CD8-positive, alpha-beta memory T cell (primary cell): Measurements from ENCODE around the gene NMUR1. TPM values are rescaled to one million over a fixed set of nuclear protein-coding genes. Genes with fewer than 3 reads are reported as not detected.
A peak's percentile ranks its signal among the peaks of the same experiment; 100 is the strongest.
"Not testable (repeated sequence)": the region's sequence is repeated elsewhere in the genome, so short reads cannot be mapped to it uniquely, and the experiment has no call there.

ENCODE experiments used
- CTCF ChIA-PET: fragments of 350-600 bp; sonication (Branson Sonifier 250); formaldehyde crosslinking; loops from one replicate; lab custom pipeline; 2021; ENCODE audit warnings: antibody characterized with exemption; lab: Charles Lee
- POLR2A ChIA-PET: fragments of 350-600 bp; sonication (Branson Sonifier 250); formaldehyde crosslinking; loops from one replicate; lab custom pipeline; 2021; ENCODE audit warnings: antibody characterized with exemption; lab: Charles Lee
- DNase-seq, 5 donors: peaks; one replicate each; pipeline versions ENCODE4 v3.0.0 to v3.0.0-alpha.2; 2020 to 2022; ENCODE audit warnings: mixed read lengths in 1 of 5
- H3K27ac ChIP-seq: one replicate; pipeline ENCODE4 v1.7.0; 2013; ENCODE audit warnings: low read depth, mild to moderate bottlenecking, low read length, moderate library complexity
- H3K27me3 ChIP-seq: 2 replicates; pipeline ENCODE4 v1.7.0; 2013; ENCODE audit warnings: low read length, mild to moderate bottlenecking; ENCODE audit not compliant: insufficient read depth, poor library complexity, severe bottlenecking
- H3K36me3 ChIP-seq: 2 replicates; pipeline ENCODE4 v1.7.0; 2013; ENCODE audit warnings: mild to moderate bottlenecking, low read length, moderate library complexity; ENCODE audit not compliant: insufficient read depth
- H3K4me1 ChIP-seq: 2 replicates; pipeline ENCODE4 v1.7.0; 2013; ENCODE audit warnings: mild to moderate bottlenecking, low read length, moderate library complexity; ENCODE audit not compliant: insufficient read depth
- H3K4me3 ChIP-seq: 2 replicates; pipeline ENCODE4 v1.7.0; 2013; ENCODE audit warnings: mild to moderate bottlenecking, low read length
- H3K9me3 ChIP-seq: 2 replicates; pipeline ENCODE4 v1.7.0; 2013; ENCODE audit warnings: mild to moderate bottlenecking, low read length
- H3K27ac Mint-ChIP-seq, 8 donors: one replicate each; pipeline ENCODE4 v1.8.0; 2020 to 2021; ENCODE audit warnings: mixed read lengths in 8 of 8, mild to moderate bottlenecking in 6 of 8, inconsistent platforms in 3 of 8, moderate library complexity in 3 of 8
- H3K27me3 Mint-ChIP-seq, 2 donors: one replicate each; pipeline ENCODE4 v1.8.0; 2020 to 2021; ENCODE audit warnings: mixed read lengths in 2 of 2, mild to moderate bottlenecking in 1 of 2, moderate library complexity in 1 of 2
- H3K36me3 Mint-ChIP-seq, 3 donors: one replicate each; pipeline ENCODE4 v1.8.0; 2020 to 2021; ENCODE audit warnings: mixed read lengths in 3 of 3, inconsistent platforms in 1 of 3, mild to moderate bottlenecking in 1 of 3
- H3K4me1 Mint-ChIP-seq, 3 donors: one replicate each; pipeline ENCODE4 v1.8.0; 2020 to 2021; ENCODE audit warnings: mixed read lengths in 3 of 3, inconsistent platforms in 1 of 3, mild to moderate bottlenecking in 1 of 3
- H3K4me3 Mint-ChIP-seq, 7 donors: one replicate each; pipeline ENCODE4 v1.8.0; 2020 to 2021; ENCODE audit warnings: mixed read lengths in 7 of 7, mild to moderate bottlenecking in 6 of 7, moderate library complexity in 4 of 7, inconsistent platforms in 2 of 7
- H3K9me3 Mint-ChIP-seq, 5 donors: one replicate each; pipeline ENCODE4 v1.8.0; 2020 to 2022; ENCODE audit warnings: mixed read lengths in 5 of 5, mild to moderate bottlenecking in 3 of 5, moderate library complexity in 2 of 5, inconsistent platforms in 1 of 5
- polyA plus RNA-seq: library from polyadenylated mRNA; unstranded; fragments of 300-500 nt; fragmentation: Illumina TruSeq; gene quantifications from one replicate; pipeline ENCODE4 v1.2.3, GENCODE V29; 2021
- total RNA-seq, 2 experiments: library from RNA; stranded (reverse); gene quantifications; one replicate each; pipeline ENCODE4 v1.2.3, GENCODE V29; 2021

Gene NMUR1
- total RNA-seq (under 1 TPM; 0.15 to 0.18 TPM), polyA plus RNA-seq (2.7 TPM)

DNA sequence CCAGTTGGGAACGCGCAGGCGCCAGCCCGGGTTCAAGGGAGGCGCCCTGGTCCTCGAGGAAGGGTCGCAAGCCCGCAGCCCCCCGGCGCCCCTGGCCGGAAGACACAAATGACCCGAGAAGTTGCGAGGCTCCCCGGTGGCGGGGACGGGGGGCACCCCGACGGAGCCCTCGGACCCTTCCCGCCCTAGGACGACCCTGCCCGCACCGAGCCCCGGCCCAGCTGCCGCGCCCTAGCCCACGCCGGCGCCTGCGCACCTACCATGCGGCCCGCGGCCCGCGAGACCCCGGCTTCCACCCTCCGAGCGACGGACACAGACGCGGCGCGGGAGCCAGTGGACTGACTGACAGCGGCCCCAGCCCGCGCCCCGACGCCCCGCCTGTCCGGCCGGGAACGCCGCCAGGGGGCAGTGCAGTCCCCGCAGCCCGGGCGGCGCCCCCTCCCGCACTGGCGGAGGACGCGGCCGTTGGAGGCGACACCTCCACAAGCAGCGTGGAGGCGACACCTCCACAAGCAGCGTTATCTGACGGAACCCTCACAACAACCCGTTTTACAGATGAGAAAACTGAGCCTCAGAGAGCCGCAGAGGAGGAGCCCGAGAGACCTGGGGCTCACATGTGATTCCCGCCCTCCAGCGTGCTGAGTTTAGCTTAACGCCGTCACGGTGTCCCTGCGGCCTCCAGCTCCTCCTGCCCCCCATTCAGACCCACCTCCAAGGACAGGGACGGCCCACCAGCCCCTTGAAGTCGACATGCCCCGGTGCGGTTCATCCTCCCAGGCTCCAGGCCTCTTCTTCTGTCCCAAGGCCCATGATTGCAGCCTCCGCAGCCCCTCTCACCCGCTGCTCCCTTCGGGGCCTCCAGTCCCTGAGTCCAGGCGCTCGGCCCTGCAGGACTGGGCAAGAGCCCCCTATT is at the start of gene NMUR1:
Gene NMUR1, minus strand, starts transcription at position 347 of the 913 bp plus-strand sequence. Its CDS starts 84 bp downstream, at position 263.
- Histone ChIP-seq H3K27ac (peak within 1 kb of the TSS; percentile 16), H3K4me1 (peaks cover 27% of the 10 kb centered on the region), H3K4me3 (peak within 1 kb of the TSS; percentile 12), H3K9me3 (no peaks in the 10 kb centered on the region), H3K36me3 (no peaks in the 10 kb centered on the region), H3K27me3 (no peaks in the 10 kb centered on the region)
- Mint-ChIP-seq H3K4me1 (peaks cover 46 to 75% (median 51%) of the 10 kb centered on the region in 3 donors), H3K27me3 (peaks cover 0 to 3% of the 10 kb centered on the region in 2 donors), H3K4me3 (peak within 1 kb of the TSS; percentile 50 to 89 (median 70)), H3K9me3 (no peaks in the 10 kb centered on the region), H3K36me3 (no peaks in the 10 kb centered on the region), H3K27ac (peak within 1 kb of the TSS; percentile 56 to 90 (median 73))
- CTCF ChIA-PET, result interaction anchor here (0.6 to 2.6 kb wide), 18 partner anchors 9 to 71 kb away, joined by 3 to 20 read pairs (median 6); no protein-coding TSS in a partner anchor
- POLR2A ChIA-PET, result interaction anchor here (0.5 to 1.0 kb wide), 2 partner anchors 15 to 1021 kb away, joined by 3 to 4 read pairs; no protein-coding TSS in a partner anchor
- peak; percentile 64 to 77 (median 76) for DNase-seq

DNA sequence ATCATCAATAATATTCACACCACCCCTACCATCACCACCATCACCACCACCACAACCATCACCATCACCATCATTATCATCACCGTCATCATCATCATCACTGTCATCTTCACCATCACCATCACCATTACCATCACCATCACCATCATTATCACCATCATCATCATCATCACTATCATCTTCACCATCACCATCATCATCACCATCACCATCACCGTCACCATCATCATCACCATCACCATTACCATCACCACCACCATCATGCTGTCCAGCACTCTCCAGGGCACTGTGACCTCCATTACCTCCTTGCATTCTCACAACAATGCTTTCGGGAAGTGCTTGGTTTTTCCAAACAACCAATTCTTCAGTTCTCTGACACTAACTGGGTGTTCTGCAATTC is 49.3 kb upstream of the NMUR1 start:
- Histone ChIP-seq H3K9me3 (no peaks in the 10 kb centered on the region), H3K27ac (no peak overlapping the region), H3K4me1 (no peaks in the 10 kb centered on the region), H3K36me3 (no peaks in the 10 kb centered on the region), H3K4me3 (no peak overlapping the region), H3K27me3 (no peaks in the 10 kb centered on the region)
- peaks cover 5 to 25% of the 10 kb centered on the region in 2 donors for H3K27me3 Mint-ChIP-seq
- no peak overlapping the region for H3K27ac Mint-ChIP-seq
- peaks cover 0 to 5% (median 0%) of the 10 kb centered on the region in 3 donors for H3K36me3 Mint-ChIP-seq
- H3K4me1 Mint-ChIP-seq, result no peaks in the 10 kb centered on the region
- ChIA-PET POLR2A (no interaction called here), CTCF (no interaction called here)
- no peaks in the 10 kb centered on the region for H3K9me3 Mint-ChIP-seq
- no peak for DNase-seq
- no peak overlapping the region for H3K4me3 Mint-ChIP-seq

- H3K27me3 Mint-ChIP-seq, result peaks cover 2 to 20% of the 10 kb centered on the region in 2 donors
- H3K9me3 ChIP-seq, H3K36me3 Mint-ChIP-seq, H3K9me3 Mint-ChIP-seq, DNase-seq, H3K27me3 ChIP-seq, H3K4me1 Mint-ChIP-seq, H3K4me3 Mint-ChIP-seq, H3K36me3 ChIP-seq, H3K27ac ChIP-seq, H3K4me3 ChIP-seq, H3K4me1 ChIP-seq, POLR2A ChIA-PET, CTCF ChIA-PET: not testable (repeated sequence)
- peak overlapping the region in 1 of 8 donors; percentile 24 for H3K27ac Mint-ChIP-seq
Observed at GRCh38 chr2:231578655-231579054, 48.4 kb upstream of the NMUR1 start.

DNA sequence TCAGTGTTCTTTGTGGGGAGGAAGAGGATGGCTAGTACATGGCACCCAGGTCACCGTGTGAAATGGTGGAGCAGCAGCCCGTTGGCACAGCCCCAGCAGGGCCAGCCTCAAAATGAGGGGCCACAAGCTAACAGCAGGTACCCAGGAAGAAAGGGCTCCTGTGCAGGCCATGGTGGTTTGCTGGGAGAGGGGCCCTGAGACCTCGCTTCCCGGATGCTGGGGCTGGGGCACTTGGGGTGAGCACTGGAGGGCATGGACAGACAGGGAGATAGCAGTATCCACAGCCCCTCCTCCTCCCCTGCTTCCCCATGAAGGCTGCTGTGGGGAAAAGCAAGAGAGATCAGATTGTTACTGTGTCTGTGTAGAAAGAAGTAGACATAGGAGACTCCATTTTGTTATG is 46.2 kb upstream of the NMUR1 start:
- no peaks in the 10 kb centered on the region for H3K27me3 ChIP-seq
- CTCF ChIA-PET, result no interaction called here

DNA sequence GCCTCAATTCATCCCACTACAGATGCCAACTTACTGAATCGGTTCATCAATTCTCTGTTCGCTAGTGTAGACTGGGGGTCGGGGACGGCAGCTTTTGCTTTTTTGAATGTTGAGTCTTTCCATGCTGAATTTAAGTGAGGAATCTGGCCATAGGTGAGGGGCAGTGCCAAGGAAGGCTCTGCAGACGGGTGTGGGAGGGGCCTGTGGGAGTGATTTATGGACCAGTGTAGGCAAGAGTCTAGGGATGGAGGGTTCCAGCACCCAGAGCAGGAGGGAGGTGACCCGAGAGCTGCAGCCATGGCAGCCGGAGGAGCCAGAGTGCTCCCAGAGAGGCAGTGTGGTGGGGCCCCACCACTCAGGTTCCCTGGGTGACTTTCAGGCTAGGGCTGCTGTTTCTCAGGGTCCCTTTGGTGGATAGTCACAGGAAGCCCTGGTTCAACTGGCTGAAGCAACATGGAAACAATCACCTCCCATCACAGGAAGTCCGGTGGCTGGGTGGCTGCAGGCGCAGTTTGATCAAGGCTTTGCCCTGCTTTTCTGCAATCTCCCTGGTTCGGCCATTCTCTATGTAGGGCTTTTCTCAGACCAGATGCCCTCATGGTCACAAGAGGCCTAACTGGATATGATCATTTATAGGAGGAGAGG is 45.5 kb upstream of the NMUR1 start:
- CTCF ChIA-PET, result no interaction called here
- Mint-ChIP-seq H3K9me3 (no peaks in the 10 kb centered on the region), H3K4me1 (no peaks in the 10 kb centered on the region), H3K27me3 (peaks cover 2 to 12% of the 10 kb centered on the region in 2 donors), H3K4me3 (no peak overlapping the region), H3K36me3 (peaks cover 0 to 5% (median 0%) of the 10 kb centered on the region in 3 donors), H3K27ac (peak overlapping the region in 1 of 8 donors; percentile 9)
- no peaks in the 10 kb centered on the region for H3K36me3 ChIP-seq
- H3K27ac ChIP-seq, result no peak overlapping the region
- DNase-seq, result no peak
- H3K4me3 ChIP-seq, result no peak overlapping the region
- no peaks in the 10 kb centered on the region for H3K4me1 ChIP-seq
- no peaks in the 10 kb centered on the region for H3K9me3 ChIP-seq
- POLR2A ChIA-PET, result no interaction called here
- H3K27me3 ChIP-seq, result no peaks in the 10 kb centered on the region

More for the DNA sequence above, 46.2 kb upstream of the NMUR1 start:
- H3K27me3 Mint-ChIP-seq, result peaks cover 2 to 19% of the 10 kb centered on the region in 2 donors
- Histone ChIP-seq H3K36me3 (no peaks in the 10 kb centered on the region), H3K27ac (no peak overlapping the region), H3K4me3 (no peak overlapping the region), H3K4me1 (no peaks in the 10 kb centered on the region), H3K9me3 (no peaks in the 10 kb centered on the region)
- H3K4me3 Mint-ChIP-seq, result no peak overlapping the region
- peak overlapping the region in 1 of 8 donors; percentile 43 for H3K27ac Mint-ChIP-seq
- POLR2A ChIA-PET, result no interaction called here
- no peaks in the 10 kb centered on the region for H3K4me1 Mint-ChIP-seq
- no peak for DNase-seq
- H3K36me3 Mint-ChIP-seq, result peaks cover 0 to 5% (median 0%) of the 10 kb centered on the region in 3 donors
- no peaks in the 10 kb centered on the region for H3K9me3 Mint-ChIP-seq

DNA sequence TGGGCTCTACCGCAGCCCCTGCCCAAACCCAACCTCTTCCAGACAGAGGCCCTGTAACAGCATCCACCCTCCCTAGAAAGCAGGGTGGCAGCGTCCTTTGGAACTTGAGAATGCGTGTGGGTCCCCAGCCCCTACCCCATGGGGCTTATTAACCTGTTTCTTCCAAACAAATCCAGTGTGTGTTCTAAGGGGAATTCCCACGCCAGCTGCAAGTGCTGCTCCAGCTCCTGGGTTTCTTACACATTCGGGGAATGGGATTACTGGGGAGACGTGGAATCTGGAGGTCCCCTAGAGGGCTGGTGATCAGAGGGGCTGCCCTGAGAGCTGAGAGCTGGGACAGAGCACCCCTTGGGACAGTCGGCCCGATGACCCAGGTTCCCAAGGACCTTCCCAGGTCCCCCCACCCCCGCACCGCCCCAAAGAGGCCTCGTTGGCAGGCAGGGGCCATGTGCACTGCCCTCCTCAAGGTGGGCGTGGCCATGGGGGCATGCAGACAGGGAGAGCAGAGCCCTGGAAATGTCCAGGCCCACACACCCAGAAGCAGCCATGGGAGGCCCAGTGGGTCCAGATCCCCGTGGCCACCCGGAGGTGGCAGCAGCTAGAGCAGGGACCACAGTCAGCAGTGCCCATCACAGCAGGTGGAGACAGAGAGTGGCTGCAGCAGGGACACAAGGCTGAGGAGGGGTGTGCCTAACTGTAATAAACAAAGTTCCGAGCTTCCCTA is 43.6 kb upstream of the NMUR1 start:
- H3K36me3 Mint-ChIP-seq, result peaks cover 0 to 5% (median 0%) of the 10 kb centered on the region in 3 donors
- no peak overlapping the region for H3K4me3 ChIP-seq
- no peak overlapping the region for H3K27ac Mint-ChIP-seq
- DNase-seq, result no peak
- no peaks in the 10 kb centered on the region for H3K4me1 ChIP-seq
- ChIA-PET CTCF (no interaction called here), POLR2A (no interaction called here)
- no peak overlapping the region for H3K4me3 Mint-ChIP-seq
- no peak overlapping the region for H3K27ac ChIP-seq
- no peaks in the 10 kb centered on the region for H3K9me3 ChIP-seq
- H3K9me3 Mint-ChIP-seq, result no peaks in the 10 kb centered on the region
- H3K4me1 Mint-ChIP-seq, result no peaks in the 10 kb centered on the region
- H3K27me3 Mint-ChIP-seq, result peaks cover 2 to 5% of the 10 kb centered on the region in 2 donors
- H3K36me3 ChIP-seq, result no peaks in the 10 kb centered on the region
- no peaks in the 10 kb centered on the region for H3K27me3 ChIP-seq

DNA sequence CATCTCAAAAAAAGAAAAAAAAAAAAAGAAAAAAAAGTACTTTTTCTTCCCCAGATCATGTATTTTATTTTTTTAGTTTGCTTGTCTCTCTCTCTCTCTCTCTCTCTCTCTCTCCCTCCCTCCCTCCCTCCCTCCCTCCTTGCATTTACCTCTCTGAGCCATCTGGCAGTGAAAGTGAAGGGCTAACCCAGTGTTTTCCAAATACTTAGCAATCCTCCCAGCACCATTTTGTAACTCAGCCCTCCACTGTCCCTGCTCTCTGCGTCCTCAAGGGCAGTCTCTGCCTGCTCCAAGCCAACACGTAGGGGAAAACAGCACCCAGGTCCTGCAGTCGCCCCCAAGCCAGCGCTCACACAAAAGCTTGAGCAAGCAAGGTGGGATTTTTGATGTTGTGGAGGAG is 42.9 kb upstream of the NMUR1 start:
- Mint-ChIP-seq H3K9me3 (no peaks in the 10 kb centered on the region), H3K27me3 (peaks cover 0 to 2% of the 10 kb centered on the region in 2 donors), H3K4me3 (no peak overlapping the region), H3K27ac (no peak overlapping the region), H3K36me3 (no peaks in the 10 kb centered on the region), H3K4me1 (no peaks in the 10 kb centered on the region)
- Histone ChIP-seq H3K27ac (no peak overlapping the region), H3K36me3 (no peaks in the 10 kb centered on the region), H3K27me3 (no peaks in the 10 kb centered on the region), H3K4me1 (no peaks in the 10 kb centered on the region), H3K4me3 (no peak overlapping the region), H3K9me3 (no peaks in the 10 kb centered on the region)
- POLR2A ChIA-PET, result no interaction called here
- DNase-seq, result no peak
- CTCF ChIA-PET, result interaction anchor here (0.7 to 1.4 kb wide), 2 partner anchors 90 to 97 kb away, joined by 3 to 4 read pairs; no protein-coding TSS in a partner anchor
